Measurements from ENCODE around the gene DSTYK. TPM values are rescaled to one million over a fixed set of nuclear protein-coding genes. Genes with fewer than 3 reads are reported as not detected.
A peak's percentile ranks its signal among the peaks of the same experiment; 100 is the strongest.

The DSTYK gene
- polyA plus RNA-seq, 1 donor from 2014 or later: 12.1 TPM

DNA sequence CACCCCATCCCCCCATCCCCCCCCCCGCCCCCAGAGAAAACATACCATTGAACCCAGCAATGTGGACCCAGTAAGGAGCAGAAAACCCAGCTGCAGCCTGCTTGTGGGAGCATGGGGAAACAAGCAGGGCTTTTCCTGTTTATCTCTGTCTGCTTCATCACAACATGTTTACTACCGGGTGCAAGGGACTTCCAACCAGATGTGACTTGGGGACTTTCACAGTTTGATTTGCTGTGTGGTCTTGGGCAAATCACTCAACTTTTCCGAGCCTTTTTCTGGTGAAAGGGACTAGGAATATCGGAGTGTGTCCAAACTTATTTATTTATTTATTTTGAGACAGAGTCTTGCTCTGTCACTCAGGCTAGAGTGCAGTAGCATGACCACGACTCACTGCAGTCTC is 19.5 kb upstream of the DSTYK start:
- Histone ChIP-seq H3K36me3 (ENCODE audit: insufficient read depth, low read length) (no peaks in the 10 kb centered on the region), H3K27me3 (ENCODE audit: insufficient read depth, low read depth, low read length) (no peaks in the 10 kb centered on the region), H4K20me1 (ENCODE audit: insufficient read depth) (no peaks in the 10 kb centered on the region), H3K4me3 (ENCODE audit: low read length) (peak overlapping the region; percentile 21), H2AFZ (ENCODE audit: low read depth, low read length) (no peak overlapping the region), H3K27ac (ENCODE audit: low read length) (no peak overlapping the region), H3K9me3 (ENCODE audit: low read length) (no peaks in the 10 kb centered on the region), H3K4me2 (ENCODE audit: low read length) (no peak overlapping the region), H3K79me2 (replicated peaks; ENCODE audit: insufficient read depth, low read length) (peaks cover 3% of the 10 kb centered on the region), H3K9ac (ENCODE audit: low read length) (no peak overlapping the region), H3F3A (ENCODE audit: insufficient read depth, low read length, poor library complexity, severe bottlenecking) (no peaks in the 10 kb centered on the region), H3K9me2 (ENCODE audit: insufficient read depth, low read length) (no peaks in the 10 kb centered on the region)
- TF ChIP-seq CTCF (IDR thresholded peaks at IDR 0.05; ENCODE audit: poor library complexity, severe bottlenecking) (no peak), POLR2AphosphoS5 (IDR thresholded peaks at IDR 0.05) (no peak), TAF1 (IDR thresholded peaks at IDR 0.05; ENCODE audit: low read depth) (no peak), EP300 (conservative IDR thresholded peaks at IDR 0.05; ENCODE audit: poor library complexity, severe bottlenecking) (no peak), SMC3 (conservative IDR thresholded peaks at IDR 0.05; ENCODE audit: poor library complexity) (no peak), EZH2 (IDR thresholded peaks at IDR 0.05; ENCODE audit: borderline replicate concordance, insufficient read depth, low read length, poor library complexity, severe bottlenecking) (no peak), RAD21 (conservative IDR thresholded peaks at IDR 0.05) (no peak)
- TF ChIP-seq, protein P1, sequence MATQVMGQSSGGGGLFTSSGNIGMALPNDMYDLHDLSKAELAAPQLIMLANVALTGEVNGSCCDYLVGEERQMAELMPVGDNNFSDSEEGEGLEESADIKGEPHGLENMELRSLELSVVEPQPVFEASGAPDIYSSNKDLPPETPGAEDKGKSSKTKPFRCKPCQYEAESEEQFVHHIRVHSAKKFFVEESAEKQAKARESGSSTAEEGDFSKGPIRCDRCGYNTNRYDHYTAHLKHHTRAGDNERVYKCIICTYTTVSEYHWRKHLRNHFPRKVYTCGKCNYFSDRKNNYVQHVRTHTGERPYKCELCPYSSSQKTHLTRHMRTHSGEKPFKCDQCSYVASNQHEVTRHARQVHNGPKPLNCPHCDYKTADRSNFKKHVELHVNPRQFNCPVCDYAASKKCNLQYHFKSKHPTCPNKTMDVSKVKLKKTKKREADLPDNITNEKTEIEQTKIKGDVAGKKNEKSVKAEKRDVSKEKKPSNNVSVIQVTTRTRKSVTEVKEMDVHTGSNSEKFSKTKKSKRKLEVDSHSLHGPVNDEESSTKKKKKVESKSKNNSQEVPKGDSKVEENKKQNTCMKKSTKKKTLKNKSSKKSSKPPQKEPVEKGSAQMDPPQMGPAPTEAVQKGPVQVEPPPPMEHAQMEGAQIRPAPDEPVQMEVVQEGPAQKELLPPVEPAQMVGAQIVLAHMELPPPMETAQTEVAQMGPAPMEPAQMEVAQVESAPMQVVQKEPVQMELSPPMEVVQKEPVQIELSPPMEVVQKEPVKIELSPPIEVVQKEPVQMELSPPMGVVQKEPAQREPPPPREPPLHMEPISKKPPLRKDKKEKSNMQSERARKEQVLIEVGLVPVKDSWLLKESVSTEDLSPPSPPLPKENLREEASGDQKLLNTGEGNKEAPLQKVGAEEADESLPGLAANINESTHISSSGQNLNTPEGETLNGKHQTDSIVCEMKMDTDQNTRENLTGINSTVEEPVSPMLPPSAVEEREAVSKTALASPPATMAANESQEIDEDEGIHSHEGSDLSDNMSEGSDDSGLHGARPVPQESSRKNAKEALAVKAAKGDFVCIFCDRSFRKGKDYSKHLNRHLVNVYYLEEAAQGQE (IDR thresholded peaks at IDR 0.05; ENCODE audit: borderline replicate concordance): no peak

GRCh38 chr1:205229916-205230700 is 18.6 kb upstream of the DSTYK start:
- no peaks in the 10 kb centered on the region for H3K9me3 ChIP-seq (ENCODE audit: low read length)
- H3K79me2 ChIP-seq (replicated peaks; ENCODE audit: insufficient read depth, low read length): peaks cover 3% of the 10 kb centered on the region
- no peaks in the 10 kb centered on the region for H3K36me3 ChIP-seq (ENCODE audit: insufficient read depth, low read length)
- peak overlapping the region; percentile 18 for H3K27ac ChIP-seq (ENCODE audit: low read length)
- no peaks in the 10 kb centered on the region for H3F3A ChIP-seq (ENCODE audit: insufficient read depth, low read length, poor library complexity, severe bottlenecking)
- peak overlapping the region; percentile 43 for H3K9ac ChIP-seq (ENCODE audit: low read length)
- H3K4me2 ChIP-seq (ENCODE audit: low read length): peak overlapping the region; percentile 88
- H3K27me3 ChIP-seq (ENCODE audit: insufficient read depth, low read depth, low read length): no peaks in the 10 kb centered on the region
- H3K4me3 ChIP-seq (ENCODE audit: low read length): peak overlapping the region; percentile 82
- H4K20me1 ChIP-seq (ENCODE audit: insufficient read depth): no peaks in the 10 kb centered on the region
- TF ChIP-seq EZH2 (IDR thresholded peaks at IDR 0.05; ENCODE audit: borderline replicate concordance, insufficient read depth, low read length, poor library complexity, severe bottlenecking) (no peak), MXI1 (conservative IDR thresholded peaks at IDR 0.05; ENCODE audit: poor library complexity, severe bottlenecking) (no peak)
- H2AFZ ChIP-seq (ENCODE audit: low read depth, low read length): no peak overlapping the region
- H3K9me2 ChIP-seq (ENCODE audit: insufficient read depth, low read length): no peaks in the 10 kb centered on the region

All from neural cell (in vitro differentiated cells).